ENCODE data around the gene BCR. TPM values are rescaled to one million over a fixed set of nuclear protein-coding genes. Genes with fewer than 3 reads are reported as not detected.

Gene BCR
- total and polyA plus RNA-seq, 2 donors from 2014 or later: 45.0 to 97.7 TPM

DNA sequence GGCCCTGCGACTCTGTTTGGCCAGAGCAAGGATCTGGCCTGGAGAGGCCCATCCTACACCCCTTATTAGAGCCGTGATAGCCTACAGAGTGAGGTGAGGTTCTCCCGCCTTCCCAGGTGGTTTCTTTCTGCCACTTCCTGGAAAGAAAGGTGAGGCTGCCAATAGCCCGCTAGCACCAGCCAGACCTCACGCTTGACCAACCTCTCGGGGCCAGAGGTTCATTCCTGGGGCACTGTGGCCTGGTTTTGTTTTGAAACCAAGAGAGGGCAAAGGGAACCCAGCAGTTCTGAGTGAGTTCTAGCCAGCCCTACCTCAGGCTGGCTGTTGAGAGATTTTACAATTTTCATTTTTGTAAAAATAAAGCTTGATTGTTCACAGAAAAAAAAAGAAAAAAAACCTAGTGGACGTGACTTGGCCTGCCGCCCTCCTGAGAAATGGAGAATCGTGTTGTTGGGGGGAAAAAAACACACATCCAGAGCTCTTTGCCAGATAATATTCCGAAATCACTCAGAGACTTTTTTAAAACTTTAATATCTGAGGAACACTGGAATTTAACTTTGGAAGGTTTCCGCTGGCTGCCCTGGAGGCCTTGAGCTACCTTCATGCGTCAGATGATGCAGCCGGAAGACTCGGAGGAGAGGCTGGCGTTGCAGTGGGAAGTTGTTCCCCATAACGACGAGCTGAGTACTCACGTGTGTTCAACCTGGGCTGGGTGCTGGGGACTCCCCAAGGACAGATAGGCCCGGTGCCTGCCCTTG lies 84.5 kb downstream of the BCR start:
- DNase-seq (peak in 4 of 5 donors; percentile 49 to 90 (median 67)), FAIRE-seq (peak; percentile 85)
- TF ChIP-seq, protein P1, sequence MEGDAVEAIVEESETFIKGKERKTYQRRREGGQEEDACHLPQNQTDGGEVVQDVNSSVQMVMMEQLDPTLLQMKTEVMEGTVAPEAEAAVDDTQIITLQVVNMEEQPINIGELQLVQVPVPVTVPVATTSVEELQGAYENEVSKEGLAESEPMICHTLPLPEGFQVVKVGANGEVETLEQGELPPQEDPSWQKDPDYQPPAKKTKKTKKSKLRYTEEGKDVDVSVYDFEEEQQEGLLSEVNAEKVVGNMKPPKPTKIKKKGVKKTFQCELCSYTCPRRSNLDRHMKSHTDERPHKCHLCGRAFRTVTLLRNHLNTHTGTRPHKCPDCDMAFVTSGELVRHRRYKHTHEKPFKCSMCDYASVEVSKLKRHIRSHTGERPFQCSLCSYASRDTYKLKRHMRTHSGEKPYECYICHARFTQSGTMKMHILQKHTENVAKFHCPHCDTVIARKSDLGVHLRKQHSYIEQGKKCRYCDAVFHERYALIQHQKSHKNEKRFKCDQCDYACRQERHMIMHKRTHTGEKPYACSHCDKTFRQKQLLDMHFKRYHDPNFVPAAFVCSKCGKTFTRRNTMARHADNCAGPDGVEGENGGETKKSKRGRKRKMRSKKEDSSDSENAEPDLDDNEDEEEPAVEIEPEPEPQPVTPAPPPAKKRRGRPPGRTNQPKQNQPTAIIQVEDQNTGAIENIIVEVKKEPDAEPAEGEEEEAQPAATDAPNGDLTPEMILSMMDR (IDR thresholded peaks at IDR 0.05; ENCODE audit: borderline replicate concordance, extremely low read depth, insufficient read depth): no peak
- no peaks in the 10 kb centered on the region for H3K9me3 ChIP-seq (ENCODE audit: control insufficient read depth in 2 of 3, insufficient read depth in 1 of 3, low read length in 3 of 3)
- H3K4me3 ChIP-seq (ENCODE audit: low read length in 3 of 3): no peak overlapping the region
- peaks cover 0 to 50% (median 47%) of the 10 kb centered on the region in 3 donors for H3K4me1 ChIP-seq (ENCODE audit: control insufficient read depth in 2 of 3, insufficient read depth in 2 of 3, low read depth in 1 of 3, low read length in 3 of 3)
- peak overlapping the region; percentile 84 to 90 for H3K27ac ChIP-seq (ENCODE audit: low read depth in 2 of 2, low read length in 2 of 2)
- intact Hi-C loops (cut with DNase I): no loop called here
- peak overlapping the region in 1 of 3 donors; percentile 60 for H3K9ac ChIP-seq (ENCODE audit: low read length in 3 of 3)
- no peaks in the 10 kb centered on the region for H3K27me3 ChIP-seq (ENCODE audit: control insufficient read depth, insufficient read depth, low read length)
- H3K36me3 ChIP-seq (ENCODE audit: control insufficient read depth in 2 of 3, insufficient read depth in 3 of 3, low read length in 3 of 3): peaks cover 3 to 34% (median 16%) of the 10 kb centered on the region in 3 donors

DNA sequence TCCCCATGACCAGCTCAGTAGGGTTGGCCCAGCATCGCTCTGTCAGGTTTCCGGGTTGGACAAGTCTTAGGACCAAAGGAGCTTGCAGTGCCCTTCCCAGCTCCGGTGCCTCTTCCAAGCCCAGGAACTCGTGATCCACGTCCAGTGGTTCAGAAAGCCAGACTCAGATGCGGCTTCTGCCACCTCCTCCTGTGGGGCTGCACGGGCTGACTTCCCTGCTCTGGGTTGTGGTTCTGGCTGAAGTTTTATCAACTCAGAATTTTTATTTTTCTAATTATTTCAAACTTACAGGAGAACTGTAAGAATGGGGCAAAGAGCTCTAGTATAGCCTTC lies 85.0 kb downstream of the BCR start:
- peak in 1 of 5 donors; percentile 90 for DNase-seq
- TF ChIP-seq, protein P1 (IDR thresholded peaks at IDR 0.05; ENCODE audit: borderline replicate concordance, extremely low read depth, insufficient read depth): no peak
- intact Hi-C loops (cut with DNase I): no loop called here
- Histone ChIP-seq H3K4me3 (ENCODE audit: low read length in 3 of 3) (no peak overlapping the region), H3K4me1 (ENCODE audit: control insufficient read depth in 2 of 3, insufficient read depth in 2 of 3, low read depth in 1 of 3, low read length in 3 of 3) (peaks cover 3 to 55% (median 52%) of the 10 kb centered on the region in 3 donors), H3K27me3 (ENCODE audit: control insufficient read depth, insufficient read depth, low read length) (no peaks in the 10 kb centered on the region), H3K36me3 (ENCODE audit: control insufficient read depth in 2 of 3, insufficient read depth in 3 of 3, low read length in 3 of 3) (peaks cover 3 to 34% (median 16%) of the 10 kb centered on the region in 3 donors), H3K9me3 (ENCODE audit: control insufficient read depth in 2 of 3, insufficient read depth in 1 of 3, low read length in 3 of 3) (no peaks in the 10 kb centered on the region), H3K9ac (ENCODE audit: low read length in 3 of 3) (peak overlapping the region in 1 of 3 donors; percentile 60), H3K27ac (ENCODE audit: low read depth in 2 of 2, low read length in 2 of 2) (peak overlapping the region; percentile 84 to 90)
- no peak for FAIRE-seq

DNA sequence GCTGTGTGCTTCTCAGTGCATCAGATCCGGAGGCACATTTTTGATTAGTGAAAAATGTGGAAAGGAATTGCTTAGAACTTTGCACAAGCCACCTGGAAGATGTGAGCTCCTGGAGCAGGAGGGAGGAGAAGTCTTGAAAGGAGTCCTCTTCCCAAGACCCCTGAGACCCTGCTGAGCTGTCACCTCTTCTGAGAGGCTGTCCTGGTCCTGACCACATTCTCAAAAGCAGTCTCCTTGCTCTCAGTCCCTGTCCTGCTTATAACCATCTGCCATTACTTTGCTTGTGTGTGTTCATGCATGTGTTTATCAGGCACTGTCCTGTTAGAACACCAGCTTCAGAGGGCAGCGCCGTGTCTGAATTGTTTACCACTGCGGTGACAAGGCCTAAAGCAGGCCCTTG lies 86.5 kb downstream of the BCR start:
- Histone ChIP-seq H3K27ac (ENCODE audit: low read depth in 2 of 2, low read length in 2 of 2) (peak overlapping the region; percentile 60 to 84), H3K36me3 (ENCODE audit: control insufficient read depth in 2 of 3, insufficient read depth in 3 of 3, low read length in 3 of 3) (peaks cover 3 to 33% (median 11%) of the 10 kb centered on the region in 3 donors), H3K4me1 (ENCODE audit: control insufficient read depth in 2 of 3, insufficient read depth in 2 of 3, low read depth in 1 of 3, low read length in 3 of 3) (peaks cover 3 to 64% (median 61%) of the 10 kb centered on the region in 3 donors), H3K9ac (ENCODE audit: low read length in 3 of 3) (peak overlapping the region in 1 of 3 donors; percentile 44), H3K27me3 (ENCODE audit: control insufficient read depth, insufficient read depth, low read length) (no peaks in the 10 kb centered on the region), H3K4me3 (ENCODE audit: low read length in 3 of 3) (no peak overlapping the region), H3K9me3 (ENCODE audit: control insufficient read depth in 2 of 3, insufficient read depth in 1 of 3, low read length in 3 of 3) (no peaks in the 10 kb centered on the region)
- FAIRE-seq (no peak), DNase-seq (no peak)
- TF ChIP-seq, protein P1 (IDR thresholded peaks at IDR 0.05; ENCODE audit: borderline replicate concordance, extremely low read depth, insufficient read depth): no peak
- intact Hi-C loops (cut with DNase I): no loop called here
